ENCODE measurements around the gene PPP1R8.
"Not testable (repeated sequence)": the region's sequence is repeated elsewhere in the genome, so short reads cannot be mapped to it uniquely, and the experiment has no call there.

The PPP1R8 gene

DNA sequence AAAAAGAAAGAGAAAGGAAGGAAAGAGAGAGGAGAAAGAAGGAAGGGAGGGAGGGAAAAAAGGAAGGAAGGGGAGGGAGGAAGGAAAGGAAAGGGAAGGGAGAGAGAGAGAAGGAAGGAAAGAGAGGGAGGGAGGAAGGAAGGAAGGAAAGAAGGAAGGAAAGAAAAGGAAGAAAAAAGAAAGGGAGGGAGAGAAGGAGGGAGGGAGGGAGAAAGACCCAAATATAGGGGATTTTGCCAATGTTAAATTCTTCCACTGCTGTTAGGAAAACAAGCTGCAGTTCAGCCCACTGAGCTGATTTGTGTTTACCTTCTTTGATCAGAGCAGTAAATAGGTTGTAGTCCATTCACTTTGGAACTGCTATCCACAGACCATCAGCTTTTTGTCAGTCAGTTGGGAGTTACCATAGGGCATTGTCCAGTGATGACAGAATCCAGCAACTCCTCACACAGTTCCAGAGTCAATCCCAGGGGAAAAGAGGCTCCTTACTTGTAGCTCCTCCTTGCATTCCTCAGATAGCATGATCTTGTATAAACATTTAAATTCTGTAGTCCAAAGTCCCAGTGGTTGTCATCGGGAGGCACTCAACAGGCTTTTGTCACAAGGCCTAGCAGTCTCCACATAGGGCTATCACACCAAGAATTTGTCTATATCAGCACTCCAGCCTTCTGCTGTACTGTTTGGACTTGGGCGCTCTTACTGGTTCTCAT, 13.5 kb upstream of the PPP1R8 start:
- Mint-ChIP-seq H3K27me3 (no peaks in the 10 kb centered on the region), H3K4me3 (no peak overlapping the region), H3K4me1 (ENCODE audit: low read depth) (no peaks in the 10 kb centered on the region), H3K9me3 (no peaks in the 10 kb centered on the region), H3K36me3 (ENCODE audit: low read depth) (peaks cover 75% of the 10 kb centered on the region), H3K27ac (peak overlapping the region; percentile 63)
- DNase-seq = no peak

DNA sequence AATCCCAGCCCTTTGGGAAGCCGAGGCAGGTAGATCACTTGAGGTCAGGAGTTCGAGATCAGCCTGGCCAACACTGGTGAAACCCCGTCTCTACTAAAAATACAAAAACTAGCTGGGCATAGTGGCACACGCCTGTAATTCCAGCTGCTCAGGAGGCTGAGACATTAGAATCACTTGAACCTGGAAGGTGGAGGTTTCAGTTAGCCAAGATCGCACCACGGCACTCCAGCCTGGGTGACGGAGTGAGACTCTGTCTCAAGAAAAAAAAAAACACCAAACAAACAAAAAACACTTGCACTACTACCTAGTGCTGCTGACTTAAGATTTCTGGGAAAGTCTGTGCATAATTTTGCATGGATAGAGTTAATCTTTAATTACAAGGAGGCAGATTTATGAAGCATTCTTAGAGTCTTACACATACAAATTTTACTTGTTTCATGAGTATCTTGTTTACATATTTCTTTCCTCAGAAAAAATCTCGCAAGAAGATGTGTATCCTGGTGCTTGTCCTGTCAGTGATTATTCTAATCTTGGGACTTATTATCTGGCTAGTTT, 8.7 kb upstream of the PPP1R8 start:
- Mint-ChIP-seq H3K9me3 (no peaks in the 10 kb centered on the region), H3K36me3 (ENCODE audit: low read depth) (peaks cover 60% of the 10 kb centered on the region), H3K4me3 (no peak overlapping the region), H3K4me1 (ENCODE audit: low read depth) (no peaks in the 10 kb centered on the region), H3K27me3 (no peaks in the 10 kb centered on the region), H3K27ac (no peak overlapping the region)
- DNase-seq = no peak

DNA sequence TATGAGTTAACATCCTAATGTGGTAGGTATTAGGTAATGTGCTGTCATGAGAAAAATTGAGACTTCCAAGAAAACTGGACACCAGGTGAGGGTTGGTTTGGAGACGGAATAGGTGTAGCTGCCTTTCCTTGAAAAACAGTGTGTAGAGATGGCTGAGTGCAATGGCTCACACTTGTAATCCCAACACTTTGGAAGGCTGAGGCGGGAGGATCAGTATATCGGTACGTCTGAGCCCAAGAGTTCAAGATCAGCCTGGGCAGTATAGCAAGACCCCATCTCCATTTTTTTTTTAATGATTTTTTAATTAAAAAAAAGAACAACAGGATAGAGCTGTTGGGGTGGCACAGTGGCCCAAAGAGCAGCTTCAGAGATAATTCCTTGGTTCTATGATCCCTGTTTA, 6.8 kb upstream of the PPP1R8 start:
- Mint-ChIP-seq H3K9me3 (no peaks in the 10 kb centered on the region), H3K4me3 (no peak overlapping the region), H3K4me1 (ENCODE audit: low read depth) (no peaks in the 10 kb centered on the region), H3K27ac (no peak overlapping the region), H3K36me3 (ENCODE audit: low read depth) (peaks cover 42% of the 10 kb centered on the region), H3K27me3 (no peaks in the 10 kb centered on the region)
- no peak for DNase-seq

DNA sequence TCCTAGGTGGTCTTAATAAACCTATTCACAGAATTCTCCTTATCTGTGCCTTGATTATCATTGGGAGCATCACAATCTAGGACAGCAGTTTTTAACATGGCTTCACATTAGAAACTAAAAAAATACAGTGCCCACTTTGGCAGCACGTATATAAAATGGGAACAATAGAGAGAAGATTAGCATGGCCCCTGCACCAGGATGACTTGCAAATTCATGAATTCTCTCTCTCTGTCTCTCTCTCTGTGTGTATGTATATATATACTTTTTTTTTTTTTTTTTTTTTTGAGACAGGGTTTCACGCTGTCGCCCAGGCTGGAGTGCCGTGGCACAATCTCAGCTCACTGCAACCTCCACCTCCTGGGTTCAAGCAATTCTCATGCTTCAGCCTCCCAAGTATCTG, 6.2 kb upstream of the PPP1R8 start:
- DNase-seq = no peak
- Mint-ChIP-seq H3K4me3 (no peak overlapping the region), H3K9me3 (no peaks in the 10 kb centered on the region), H3K4me1 (ENCODE audit: low read depth) (no peaks in the 10 kb centered on the region), H3K27me3 (no peaks in the 10 kb centered on the region), H3K27ac (no peak overlapping the region), H3K36me3 (ENCODE audit: low read depth) (peaks cover 36% of the 10 kb centered on the region)

DNA sequence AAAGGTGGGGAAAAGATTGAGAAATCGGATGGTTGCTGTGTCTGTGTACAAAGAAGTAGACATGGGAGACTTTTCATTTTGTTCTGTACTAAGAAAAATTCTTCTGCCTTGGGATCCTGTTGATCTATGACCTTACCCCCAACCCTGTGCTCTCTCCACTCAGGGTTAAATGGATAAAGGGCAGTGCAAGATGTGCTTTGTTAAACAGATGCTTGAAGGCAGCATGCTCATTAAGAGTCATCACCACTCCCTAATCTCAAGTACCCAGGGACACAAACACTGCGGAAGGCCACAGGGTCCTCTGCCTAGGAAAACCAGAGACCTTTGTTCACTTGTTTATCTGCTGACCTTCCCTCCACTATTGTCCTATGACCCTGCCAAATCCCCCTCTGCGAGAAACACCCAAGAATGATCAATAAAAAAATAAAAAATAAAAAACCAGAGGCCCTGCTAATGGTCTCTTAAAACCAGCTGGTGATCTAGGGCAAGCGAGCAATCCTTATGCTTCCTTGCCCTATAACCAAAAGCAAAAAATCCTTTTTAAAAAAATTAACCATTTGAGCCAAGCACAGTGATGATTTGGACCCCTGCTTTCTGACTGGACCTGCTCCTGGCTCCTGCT, 1.1 kb upstream of the PPP1R8 start:
- peak overlapping the region; percentile 96 for H3K27ac Mint-ChIP-seq
- peaks cover 32% of the 10 kb centered on the region for H3K4me1 Mint-ChIP-seq (ENCODE audit: low read depth)
- peaks cover 41% of the 10 kb centered on the region for H3K36me3 Mint-ChIP-seq (ENCODE audit: low read depth)
- H3K4me3 Mint-ChIP-seq = peak overlapping the region; percentile 97
- not testable (repeated sequence) for H3K27me3 Mint-ChIP-seq, DNase-seq, H3K9me3 Mint-ChIP-seq

DNA sequence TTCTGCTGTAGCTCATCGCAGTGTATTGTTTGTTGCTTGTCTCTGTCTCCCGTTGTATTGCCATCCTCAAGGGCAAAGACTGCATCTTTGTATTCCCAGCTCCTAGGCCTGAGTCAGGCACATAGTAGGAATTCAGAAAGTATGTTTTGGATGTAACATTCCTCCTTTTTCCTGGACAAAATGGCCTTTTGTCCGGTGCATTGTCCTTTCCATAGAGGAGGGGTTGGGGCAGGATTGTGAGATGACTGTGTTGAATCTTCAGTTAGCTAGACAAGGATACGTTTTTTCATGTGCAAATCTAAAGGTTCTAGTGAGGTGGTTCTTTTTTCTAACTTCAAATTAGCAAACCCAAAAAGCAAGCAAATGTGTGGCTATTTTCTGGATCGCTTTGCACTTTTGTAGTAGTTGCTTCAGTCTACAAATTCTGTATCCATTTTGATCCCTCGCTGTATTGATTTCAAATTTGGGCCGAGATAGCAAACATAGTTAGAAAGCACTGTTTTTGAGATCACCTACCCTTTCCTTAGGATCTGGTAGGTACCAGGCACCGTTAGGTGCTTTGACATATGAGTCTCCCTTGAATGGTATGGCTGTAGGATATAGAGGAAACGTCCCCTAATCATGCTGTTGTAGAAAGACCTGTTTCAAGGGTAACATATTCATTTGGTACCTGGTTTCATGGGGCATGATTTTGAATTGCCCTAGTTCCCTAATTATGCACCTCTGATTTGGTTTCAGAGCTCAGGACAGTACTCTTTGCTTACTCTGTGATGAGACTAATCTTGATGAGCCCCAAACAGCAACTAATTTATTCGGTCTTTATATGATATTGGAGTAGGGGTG, 1.2 kb downstream of the PPP1R8 start:
- Mint-ChIP-seq H3K27ac (peak overlapping the region; percentile 96), H3K36me3 (ENCODE audit: low read depth) (peaks cover 61% of the 10 kb centered on the region), H3K27me3 (no peaks in the 10 kb centered on the region), H3K4me3 (peak overlapping the region; percentile 97), H3K9me3 (no peaks in the 10 kb centered on the region), H3K4me1 (ENCODE audit: low read depth) (peaks cover 49% of the 10 kb centered on the region)
- no peak for DNase-seq

DNA sequence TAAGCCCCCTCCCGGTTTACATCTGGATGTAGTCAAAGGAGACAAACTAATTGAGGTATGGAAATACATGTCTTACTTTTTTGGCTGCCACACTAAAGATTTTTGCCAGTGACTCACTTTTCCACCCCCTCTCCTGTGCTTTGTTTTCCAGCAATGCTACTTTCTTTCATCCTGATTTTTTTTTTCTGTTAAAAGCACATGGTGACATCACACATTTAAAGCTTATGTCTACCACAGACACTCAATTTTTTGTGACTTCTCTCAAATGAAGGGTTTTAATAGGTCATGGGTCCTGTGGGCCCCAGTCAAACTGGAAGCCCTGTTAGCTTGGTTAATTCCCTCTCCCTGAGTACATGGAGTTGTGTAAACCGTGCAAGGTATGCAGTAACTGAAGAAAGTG, 2.2 kb downstream of the PPP1R8 start:
- no peak for DNase-seq
- Mint-ChIP-seq H3K9me3 (no peaks in the 10 kb centered on the region), H3K36me3 (ENCODE audit: low read depth) (peaks cover 71% of the 10 kb centered on the region), H3K4me3 (peak overlapping the region; percentile 97), H3K4me1 (ENCODE audit: low read depth) (peaks cover 50% of the 10 kb centered on the region), H3K27me3 (no peaks in the 10 kb centered on the region), H3K27ac (peak overlapping the region; percentile 96)

DNA sequence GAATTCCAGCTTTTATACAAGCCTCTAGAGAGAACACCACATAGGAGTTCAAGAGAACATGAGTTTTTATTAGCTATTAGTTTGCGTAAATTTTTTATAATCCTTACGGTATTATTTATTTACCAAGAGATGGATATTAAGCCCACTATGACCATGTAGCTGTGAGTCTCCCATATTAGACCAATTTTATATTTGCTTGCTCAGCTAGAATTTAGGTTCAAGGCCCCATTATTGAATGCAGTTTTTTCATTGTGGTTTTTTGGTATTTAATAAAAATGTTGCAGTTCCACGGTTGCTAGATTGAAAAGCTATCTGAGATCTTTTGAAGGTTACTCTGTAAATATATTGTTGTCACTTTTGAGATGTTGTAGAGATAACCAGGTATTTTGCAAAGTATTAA, 2.9 kb downstream of the PPP1R8 start:
- no peaks in the 10 kb centered on the region for H3K27me3 Mint-ChIP-seq
- H3K4me3 Mint-ChIP-seq = no peak overlapping the region
- DNase-seq = no peak
- H3K9me3 Mint-ChIP-seq = no peaks in the 10 kb centered on the region
- peaks cover 76% of the 10 kb centered on the region for H3K36me3 Mint-ChIP-seq (ENCODE audit: low read depth)
- peak overlapping the region; percentile 44 for H3K27ac Mint-ChIP-seq
- peaks cover 50% of the 10 kb centered on the region for H3K4me1 Mint-ChIP-seq (ENCODE audit: low read depth)

DNA sequence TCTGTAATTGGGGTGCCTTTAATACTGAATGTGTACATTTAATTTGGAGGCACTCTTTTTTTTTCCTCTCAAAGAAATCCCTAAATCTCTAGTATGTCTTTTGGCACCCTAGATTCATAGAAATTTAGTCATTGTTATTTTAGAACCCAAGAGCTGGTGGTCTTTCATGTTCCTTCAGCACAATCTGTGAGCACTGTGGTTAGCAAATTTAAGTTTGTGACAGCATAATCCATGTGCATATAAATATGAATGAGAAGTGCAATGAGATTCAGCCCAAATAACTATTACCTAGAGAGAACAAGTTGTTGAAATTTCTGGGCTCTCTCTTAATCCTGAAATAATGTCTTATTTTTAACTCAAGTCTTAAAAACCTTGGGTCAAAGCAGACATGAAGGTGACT, 4.5 kb downstream of the PPP1R8 start:
- no peaks in the 10 kb centered on the region for H3K9me3 Mint-ChIP-seq
- H3K4me1 Mint-ChIP-seq (ENCODE audit: low read depth) = peaks cover 49% of the 10 kb centered on the region
- H3K36me3 Mint-ChIP-seq (ENCODE audit: low read depth) = peaks cover 91% of the 10 kb centered on the region
- peak overlapping the region; percentile 4 for H3K4me3 Mint-ChIP-seq
- H3K27me3 Mint-ChIP-seq = no peaks in the 10 kb centered on the region
- peak overlapping the region; percentile 48 for H3K27ac Mint-ChIP-seq
- no peak for DNase-seq

DNA sequence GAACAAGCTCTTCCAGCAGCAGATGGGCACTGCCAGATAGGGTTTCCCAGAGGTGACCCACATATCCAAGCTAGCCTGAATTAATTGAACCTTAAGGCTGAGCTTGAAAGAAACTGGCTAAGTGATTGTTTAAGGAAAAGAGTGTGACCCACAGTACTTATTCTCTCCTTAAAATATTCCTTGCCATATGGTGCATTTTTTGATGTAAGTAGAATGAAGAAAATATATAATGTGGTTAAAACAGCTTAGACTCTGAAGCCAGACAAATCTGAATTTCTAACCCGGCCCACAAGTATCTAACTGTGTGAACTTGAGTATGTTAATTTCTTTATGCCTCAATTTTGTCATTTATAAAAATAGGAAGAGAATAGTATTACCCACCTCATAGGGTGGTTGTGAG, 4.9 kb downstream of the PPP1R8 start:
- peaks cover 49% of the 10 kb centered on the region for H3K4me1 Mint-ChIP-seq (ENCODE audit: low read depth)
- H3K36me3 Mint-ChIP-seq (ENCODE audit: low read depth) = peaks cover 93% of the 10 kb centered on the region
- no peaks in the 10 kb centered on the region for H3K27me3 Mint-ChIP-seq
- no peaks in the 10 kb centered on the region for H3K9me3 Mint-ChIP-seq
- peak overlapping the region; percentile 48 for H3K27ac Mint-ChIP-seq
- H3K4me3 Mint-ChIP-seq = no peak overlapping the region
- DNase-seq = no peak

DNA sequence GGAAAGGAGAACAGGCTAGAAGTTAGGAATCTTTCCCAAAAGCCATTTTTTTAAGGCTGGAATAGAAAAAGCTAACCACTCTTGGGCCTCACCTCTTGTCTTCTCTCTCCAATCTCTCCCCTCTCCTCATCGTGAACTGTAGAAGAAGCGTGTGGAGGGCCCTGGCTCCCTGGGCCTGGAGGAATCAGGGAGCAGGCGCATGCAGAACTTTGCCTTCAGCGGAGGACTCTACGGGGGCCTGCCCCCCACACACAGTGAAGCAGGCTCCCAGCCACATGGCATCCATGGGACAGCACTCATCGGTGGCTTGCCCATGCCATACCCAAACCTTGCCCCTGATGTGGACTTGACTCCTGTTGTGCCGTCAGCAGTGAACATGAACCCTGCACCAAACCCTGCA, 19.4 kb downstream of the PPP1R8 start:
- H3K27me3 Mint-ChIP-seq = no peaks in the 10 kb centered on the region
- peaks cover 66% of the 10 kb centered on the region for H3K36me3 Mint-ChIP-seq (ENCODE audit: low read depth)
- no peaks in the 10 kb centered on the region for H3K9me3 Mint-ChIP-seq
- no peak overlapping the region for H3K27ac Mint-ChIP-seq
- no peak for DNase-seq
- H3K4me1 Mint-ChIP-seq (ENCODE audit: low read depth) = no peaks in the 10 kb centered on the region
- H3K4me3 Mint-ChIP-seq = no peak overlapping the region

DNA sequence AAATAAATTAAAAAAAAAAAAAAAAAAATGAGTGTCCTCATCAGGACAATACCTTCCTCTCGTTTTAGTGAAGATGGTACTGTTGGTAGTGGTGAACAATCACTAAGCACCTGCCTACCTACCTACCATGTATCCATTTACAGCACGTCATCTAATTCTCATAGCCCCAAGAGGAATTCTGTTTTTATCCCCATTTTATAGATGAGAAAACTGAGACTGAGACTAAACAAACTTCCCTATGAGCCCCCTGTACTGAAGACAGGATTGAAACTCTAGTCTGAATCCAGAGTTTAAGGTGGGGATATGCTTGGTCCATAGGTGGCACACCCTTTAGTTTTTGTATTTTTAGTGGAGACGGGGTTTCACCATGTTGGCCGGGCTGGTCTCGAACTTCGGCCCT, 24.5 kb downstream of the PPP1R8 start:
- H3K27me3 Mint-ChIP-seq = no peaks in the 10 kb centered on the region
- H3K36me3 Mint-ChIP-seq (ENCODE audit: low read depth) = peaks cover 20% of the 10 kb centered on the region
- H3K4me3 Mint-ChIP-seq = no peak overlapping the region
- no peak for DNase-seq
- no peaks in the 10 kb centered on the region for H3K9me3 Mint-ChIP-seq
- peaks cover 4% of the 10 kb centered on the region for H3K4me1 Mint-ChIP-seq (ENCODE audit: low read depth)
- no peak overlapping the region for H3K27ac Mint-ChIP-seq

DNA sequence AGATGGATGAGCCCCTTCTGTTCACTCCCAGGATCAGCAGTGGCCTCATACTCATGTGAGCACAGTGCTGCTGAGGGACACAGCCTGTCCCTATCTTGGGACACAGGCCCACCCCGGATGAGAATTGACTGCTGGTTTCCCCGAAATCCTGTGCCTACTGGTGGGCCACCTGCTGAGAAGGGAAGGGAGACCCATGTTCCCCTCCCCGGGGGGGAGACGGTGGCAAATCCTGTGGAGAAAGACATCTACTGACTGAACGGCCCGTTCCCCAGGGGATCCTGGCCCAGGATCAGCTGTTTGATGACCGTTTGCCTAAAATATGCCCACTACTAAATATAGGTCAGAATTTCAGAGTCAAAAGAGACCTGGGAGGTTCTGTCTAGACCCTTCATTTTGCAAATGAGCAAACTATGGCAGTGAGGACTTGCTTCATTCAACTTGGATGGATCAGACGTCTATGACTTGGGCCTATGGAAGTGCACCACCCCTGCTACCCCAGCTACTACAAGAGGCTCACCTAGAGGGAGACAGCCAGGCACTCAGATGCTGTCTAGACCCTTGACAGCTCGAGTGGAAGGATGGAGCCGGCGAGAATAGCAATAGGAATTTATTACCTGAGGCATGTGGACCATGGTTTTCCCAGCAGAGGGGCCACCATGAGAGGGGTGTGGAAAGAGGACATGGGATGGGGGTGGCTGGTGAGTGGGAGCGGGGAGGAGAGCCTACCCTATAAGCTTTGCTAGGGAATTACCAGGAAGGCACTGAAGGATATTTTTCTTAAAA, 26.2 kb downstream of the PPP1R8 start:
- Mint-ChIP-seq H3K27ac (no peak overlapping the region), H3K9me3 (no peaks in the 10 kb centered on the region), H3K4me3 (no peak overlapping the region), H3K27me3 (no peaks in the 10 kb centered on the region), H3K36me3 (ENCODE audit: low read depth) (peaks cover 4% of the 10 kb centered on the region), H3K4me1 (ENCODE audit: low read depth) (peaks cover 4% of the 10 kb centered on the region)
- peak; percentile 28 for DNase-seq

DNA sequence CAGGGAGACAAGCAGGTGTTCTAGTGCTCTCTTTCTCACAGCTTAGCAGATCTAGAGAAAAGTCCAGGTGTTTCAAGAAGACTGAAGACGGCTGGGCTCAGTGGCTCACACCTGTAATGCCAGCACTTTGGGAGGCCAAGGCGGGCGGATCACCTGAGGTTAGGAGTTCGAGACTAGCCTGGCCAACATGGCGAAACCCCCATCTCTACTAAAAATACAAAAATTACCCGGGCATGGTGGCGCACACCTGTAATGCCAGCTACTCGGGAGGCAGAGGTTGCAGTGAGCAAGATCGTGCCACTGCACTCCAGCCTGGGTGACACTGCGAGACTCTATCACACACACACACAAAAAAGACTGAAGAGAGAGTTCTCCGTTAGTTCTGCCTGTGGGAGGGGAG, 27.0 kb downstream of the PPP1R8 start:
- H3K27ac Mint-ChIP-seq; H3K27me3 Mint-ChIP-seq; H3K4me3 Mint-ChIP-seq; H3K9me3 Mint-ChIP-seq; H3K4me1 Mint-ChIP-seq (ENCODE audit: low read depth); H3K36me3 Mint-ChIP-seq (ENCODE audit: low read depth); DNase-seq: not testable (repeated sequence)

Measured in activated T-cell treated with anti-CD3 and anti-CD28 coated beads, Interleukin-2, amount 50 U/mL, for 24 hours (primary cell).